Breast epithelium (tissue), 4 donors: ENCODE data around the gene DEFB129. TPM values are rescaled to one million over a fixed set of nuclear protein-coding genes. Genes with fewer than 3 reads are reported as not detected.

Source experiments
- DNase-seq, 2 donors: peaks; one replicate each; pipeline ENCODE4 v3.0.0-alpha.2; 2019; ENCODE audit warnings: low spot score in 2 of 2
- H3K27ac ChIP-seq, 2 donors: fragments of 200-600 bp; sonication (generic) in 1 of 2; one replicate each; pipeline ENCODE4 v1.5.1; 2016 to 2019; ENCODE audit warnings: mild to moderate bottlenecking in 1 of 2
- H3K27me3 ChIP-seq, 2 donors: fragments of 200-600 bp; sonication (generic) in 1 of 2; one replicate each; pipeline versions ENCODE4 v1.5.1 to v1.6.0; 2017 to 2019; ENCODE audit warnings: control low read depth in 1 of 2, mild to moderate bottlenecking in 1 of 2
- H3K36me3 ChIP-seq: fragments of 200-600 bp; one replicate; pipeline ENCODE4 v1.5.1; 2019
- H3K4me1 ChIP-seq, 2 donors: fragments of 200-600 bp; sonication (generic); one replicate each; pipeline ENCODE4 v1.5.1; 2016 to 2019; ENCODE audit warnings: control low read depth in 1 of 2
- H3K4me3 ChIP-seq, 3 donors: fragments of 200-600 bp; sonication (generic); 1 replicate in 2 of 3; 2 replicates in 1 of 3; pipeline ENCODE4 v1.5.1; 2016 to 2019; ENCODE audit warnings: mild to moderate bottlenecking in 3 of 3, moderate library complexity in 2 of 3
- H3K9me3 ChIP-seq, 2 donors: fragments of 200-600 bp; sonication (generic) in 1 of 2; one replicate each; pipeline ENCODE4 v1.5.1; 2016 to 2019; ENCODE audit warnings: control low read depth in 1 of 2
- POLR2A ChIP-seq: fragments of 450-650 bp; IDR thresholded peaks from one replicate; pipeline ENCODE4 v1.6.1; 2016; ENCODE audit warnings: antibody characterized with exemption, mild to moderate bottlenecking, moderate library complexity
- POLR2AphosphoS5 ChIP-seq, 3 donors: sonication (generic); formaldehyde crosslinking; IDR thresholded peaks; one replicate each; pipeline ENCODE4 v1.6.1; 2017; ENCODE audit warnings: antibody characterized with exemption in 3 of 3
- intact Hi-C: fragments of 100-400 bp; cut with DNase I; formaldehyde crosslinking; loops from one replicate; pipeline ENCODE4 v1.15.1; 2023; ENCODE audit warnings: low total_unique reads
- total RNA-seq, 3 donors: library from RNA; depleted of rRNA; stranded (reverse); fragments of >200 nt; gene quantifications; one replicate each; pipeline ENCODE4 v1.1.0, GENCODE V29; 2016
- TF ChIP-seq, protein P1 (sequence below), 3 donors: fragments of 450-650 bp; IDR thresholded peaks; one replicate each; pipeline ENCODE4 v1.5.1; 2016 to 2017; ENCODE audit warnings: antibody characterized with exemption in 3 of 3, mild to moderate bottlenecking in 3 of 3, moderate library complexity in 3 of 3

Gene DEFB129
- total RNA-seq, 3 donors from 2014 or later = not detected

DNA sequence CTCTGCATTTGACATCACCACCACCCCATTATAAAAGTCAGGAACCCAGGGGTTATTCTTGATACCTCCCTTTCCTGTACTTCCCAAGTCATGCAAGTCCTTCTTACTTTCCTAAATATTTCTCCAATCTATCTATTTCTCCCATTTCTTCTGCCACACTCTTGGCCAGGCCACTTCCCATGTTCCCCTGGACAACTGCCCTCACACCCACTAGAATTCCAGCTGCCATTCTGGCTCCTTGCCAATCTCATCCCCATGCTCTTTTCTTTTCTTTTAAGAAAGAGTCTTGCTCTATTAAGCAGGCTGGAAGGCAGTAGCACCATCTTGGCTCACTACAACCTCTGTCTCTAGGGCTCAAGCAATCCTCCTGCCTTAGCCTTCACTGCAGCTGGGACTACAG is 45.7 kb downstream of the DEFB129 start:
- no peaks in the 10 kb centered on the region for H3K27me3 ChIP-seq
- H3K4me1 ChIP-seq = no peaks in the 10 kb centered on the region
- H3K27ac ChIP-seq = no peak overlapping the region
- no peak for TF ChIP-seq POLR2AphosphoS5 (IDR thresholded peaks at IDR 0.05)
- TF ChIP-seq, protein P1, sequence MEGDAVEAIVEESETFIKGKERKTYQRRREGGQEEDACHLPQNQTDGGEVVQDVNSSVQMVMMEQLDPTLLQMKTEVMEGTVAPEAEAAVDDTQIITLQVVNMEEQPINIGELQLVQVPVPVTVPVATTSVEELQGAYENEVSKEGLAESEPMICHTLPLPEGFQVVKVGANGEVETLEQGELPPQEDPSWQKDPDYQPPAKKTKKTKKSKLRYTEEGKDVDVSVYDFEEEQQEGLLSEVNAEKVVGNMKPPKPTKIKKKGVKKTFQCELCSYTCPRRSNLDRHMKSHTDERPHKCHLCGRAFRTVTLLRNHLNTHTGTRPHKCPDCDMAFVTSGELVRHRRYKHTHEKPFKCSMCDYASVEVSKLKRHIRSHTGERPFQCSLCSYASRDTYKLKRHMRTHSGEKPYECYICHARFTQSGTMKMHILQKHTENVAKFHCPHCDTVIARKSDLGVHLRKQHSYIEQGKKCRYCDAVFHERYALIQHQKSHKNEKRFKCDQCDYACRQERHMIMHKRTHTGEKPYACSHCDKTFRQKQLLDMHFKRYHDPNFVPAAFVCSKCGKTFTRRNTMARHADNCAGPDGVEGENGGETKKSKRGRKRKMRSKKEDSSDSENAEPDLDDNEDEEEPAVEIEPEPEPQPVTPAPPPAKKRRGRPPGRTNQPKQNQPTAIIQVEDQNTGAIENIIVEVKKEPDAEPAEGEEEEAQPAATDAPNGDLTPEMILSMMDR (IDR thresholded peaks at IDR 0.05) = no peak
- no peak for TF ChIP-seq POLR2A
- H3K36me3 ChIP-seq = peaks cover 5% of the 10 kb centered on the region
- no peak overlapping the region for H3K4me3 ChIP-seq
- no peaks in the 10 kb centered on the region for H3K9me3 ChIP-seq
- intact Hi-C loops = no loop called here
- no peak for DNase-seq

DNA sequence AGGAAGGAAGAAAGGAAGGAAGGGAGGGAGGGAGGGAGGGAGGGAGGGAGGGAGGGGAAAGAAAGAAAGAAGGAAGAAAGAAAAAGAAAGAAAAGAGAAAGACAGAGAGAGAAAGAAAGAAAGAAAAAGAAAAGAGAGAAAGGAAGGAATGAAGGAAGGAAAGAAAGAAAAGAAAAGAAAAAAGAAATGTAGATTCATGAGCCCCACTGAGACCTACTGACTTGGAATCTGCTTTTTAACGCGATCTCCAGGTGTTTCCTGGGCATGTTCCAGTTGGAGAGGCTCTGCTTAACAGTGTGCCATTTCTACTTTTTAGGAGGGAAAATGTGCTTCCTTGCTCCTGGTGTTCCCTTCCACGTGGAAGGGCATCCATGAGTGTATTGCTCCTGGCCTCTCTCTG is 46.8 kb downstream of the DEFB129 start:
- H3K36me3 ChIP-seq = peaks cover 5% of the 10 kb centered on the region
- no peaks in the 10 kb centered on the region for H3K27me3 ChIP-seq
- H3K4me1 ChIP-seq = no peaks in the 10 kb centered on the region
- H3K27ac ChIP-seq = no peak overlapping the region
- no peak overlapping the region for H3K4me3 ChIP-seq
- no peaks in the 10 kb centered on the region for H3K9me3 ChIP-seq
- TF ChIP-seq POLR2A = no peak
- TF ChIP-seq POLR2AphosphoS5 (IDR thresholded peaks at IDR 0.05) = no peak
- TF ChIP-seq, protein P1 (IDR thresholded peaks at IDR 0.05) = no peak
- intact Hi-C loops = no loop called here
- no peak for DNase-seq

DNA sequence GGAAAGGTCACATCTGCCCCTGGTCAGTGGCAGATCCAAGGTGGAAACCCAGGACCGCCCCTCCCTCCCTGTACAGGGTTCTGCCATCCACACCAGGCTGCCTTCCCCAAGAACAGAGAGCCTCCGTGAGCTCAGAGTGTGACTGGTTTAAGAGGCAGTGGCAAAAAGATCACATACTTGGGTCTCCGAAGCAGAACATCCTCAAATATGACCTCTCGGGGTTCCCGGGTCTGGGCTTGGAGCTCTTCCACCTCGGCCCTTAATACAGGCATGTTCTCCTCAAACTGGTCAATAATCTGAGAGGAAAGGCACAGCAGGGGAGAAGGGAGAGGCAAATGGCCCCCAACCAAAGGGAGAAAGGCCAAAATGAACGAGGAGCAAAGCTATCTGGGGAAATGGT is 48.7 kb downstream of the DEFB129 start:
- no peak overlapping the region for H3K4me3 ChIP-seq
- H3K27me3 ChIP-seq = no peaks in the 10 kb centered on the region
- intact Hi-C loops = no loop called here
- TF ChIP-seq POLR2AphosphoS5 (IDR thresholded peaks at IDR 0.05) = no peak
- TF ChIP-seq POLR2A = no peak
- H3K4me1 ChIP-seq = no peaks in the 10 kb centered on the region
- H3K9me3 ChIP-seq = no peaks in the 10 kb centered on the region
- H3K36me3 ChIP-seq = peaks cover 5% of the 10 kb centered on the region
- no peak overlapping the region for H3K27ac ChIP-seq
- no peak for DNase-seq

DNA sequence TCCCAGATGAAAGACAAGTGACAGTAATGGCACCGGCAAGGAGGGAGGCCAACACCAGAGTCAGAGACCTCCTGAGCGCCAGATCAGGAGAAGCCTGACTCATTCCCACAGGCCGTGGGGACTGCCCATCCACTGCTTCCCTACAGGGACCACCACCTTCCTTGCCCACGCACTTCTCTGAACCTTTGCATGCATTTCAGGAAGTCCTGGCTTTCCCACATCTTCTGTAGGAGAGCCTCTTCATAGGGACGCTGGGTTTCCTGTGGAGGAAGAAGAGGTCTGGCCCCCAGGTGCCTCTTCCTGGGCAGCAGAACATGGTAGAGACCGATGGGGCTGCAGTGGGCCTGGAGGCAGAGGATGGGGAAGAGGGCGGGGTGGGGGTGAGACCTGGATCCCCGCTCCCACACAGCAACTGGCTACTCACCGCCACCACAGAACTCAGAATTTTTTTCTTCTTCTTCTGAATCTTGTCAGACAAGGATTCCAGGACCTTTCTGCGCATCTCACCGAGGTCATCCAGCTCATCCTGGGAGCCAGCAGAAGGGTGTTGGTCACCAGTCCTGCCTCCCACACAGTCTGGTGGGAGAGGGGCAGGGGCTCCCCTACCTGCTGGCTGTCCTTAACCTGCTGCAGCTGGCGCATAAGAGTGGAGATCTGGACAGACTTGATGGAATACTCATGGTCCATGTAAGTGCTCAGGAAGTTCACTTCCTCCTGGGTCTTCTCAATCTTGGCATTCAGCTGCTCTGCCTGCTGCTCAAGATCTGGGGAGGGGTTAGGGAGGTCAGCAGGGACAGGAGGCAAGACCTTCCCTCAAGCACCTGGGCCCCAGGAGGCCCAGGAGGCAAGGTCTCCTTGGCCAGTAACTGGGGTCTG is 49.8 kb downstream of the DEFB129 start:
- Histone ChIP-seq H3K27ac (no peak overlapping the region), H3K4me1 (no peaks in the 10 kb centered on the region), H3K36me3 (peaks cover 5% of the 10 kb centered on the region), H3K9me3 (no peaks in the 10 kb centered on the region), H3K4me3 (no peak overlapping the region), H3K27me3 (no peaks in the 10 kb centered on the region)
- TF ChIP-seq POLR2A (no peak), POLR2AphosphoS5 (IDR thresholded peaks at IDR 0.05) (no peak)
- TF ChIP-seq, protein P1 (IDR thresholded peaks at IDR 0.05) = no peak
- no peak for DNase-seq
- intact Hi-C loops = no loop called here

DNA sequence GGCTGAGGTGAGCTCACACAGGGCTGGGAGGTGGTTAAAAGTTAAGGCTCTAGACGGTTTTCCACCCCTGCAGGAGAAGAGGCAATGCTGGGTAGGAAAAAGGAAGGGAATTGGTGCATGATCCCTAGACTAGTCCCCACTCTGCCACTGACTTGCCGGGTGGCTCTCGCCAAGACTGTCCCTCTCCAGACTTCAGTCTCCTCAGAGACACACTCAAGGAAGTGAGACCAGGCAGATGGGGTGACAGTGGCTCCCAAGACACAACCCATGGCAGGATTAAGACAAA is 50.4 kb downstream of the DEFB129 start:
- intact Hi-C loops = no loop called here
- Histone ChIP-seq H3K9me3 (no peaks in the 10 kb centered on the region), H3K4me3 (no peak overlapping the region), H3K36me3 (peaks cover 5% of the 10 kb centered on the region), H3K4me1 (no peaks in the 10 kb centered on the region), H3K27ac (no peak overlapping the region), H3K27me3 (no peaks in the 10 kb centered on the region)
- TF ChIP-seq, protein P1 (IDR thresholded peaks at IDR 0.05) = no peak
- TF ChIP-seq POLR2AphosphoS5 (IDR thresholded peaks at IDR 0.05) = no peak
- no peak for TF ChIP-seq POLR2A
- no peak for DNase-seq
